ENCODE measurements around the gene BPIFB1. TPM values are rescaled to one million over a fixed set of nuclear protein-coding genes. Genes with fewer than 3 reads are reported as not detected.
A peak's percentile ranks its signal among the peaks of the same experiment; 100 is the strongest.

BPIFB1 gene
- total and polyA plus RNA-seq, 2 of the 13 experiments (the other 11 are each of a cell fraction or from before 2014, with no cell fraction given) = 0.82 to 4.4 TPM

DNA sequence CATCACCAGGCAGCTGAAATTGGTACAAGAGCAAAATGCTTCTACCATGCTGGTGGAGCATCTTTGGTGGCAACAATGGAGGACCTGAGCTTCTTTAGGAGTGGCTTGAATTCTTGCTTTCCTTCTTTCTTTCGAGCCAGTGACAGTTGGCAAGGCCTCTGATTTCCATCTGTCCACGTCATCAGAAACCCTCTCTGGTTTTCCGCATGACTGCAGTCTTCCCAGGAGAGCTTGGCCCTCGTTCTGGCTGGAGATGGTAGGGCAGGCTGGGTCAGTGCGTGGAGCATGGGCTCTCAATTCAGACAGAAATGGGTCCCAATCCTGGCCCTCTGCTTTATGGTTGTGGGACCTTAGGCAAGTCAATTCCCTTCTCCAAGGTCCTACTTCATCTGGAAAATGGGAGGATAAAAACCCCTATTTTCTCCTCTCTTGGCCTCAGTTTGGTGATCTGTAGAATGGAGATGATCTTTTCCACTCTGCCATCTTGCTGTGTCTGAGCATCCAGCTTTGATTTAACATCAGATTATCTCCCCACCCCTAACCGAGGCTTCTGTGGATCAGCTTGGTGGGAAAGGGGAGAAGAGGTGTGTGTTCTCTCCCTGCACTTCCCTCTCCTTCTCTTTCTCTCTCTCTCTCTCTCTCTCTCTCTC is 3.6 kb upstream of the BPIFB1 start (continued):
- TF ChIP-seq, protein P1, sequence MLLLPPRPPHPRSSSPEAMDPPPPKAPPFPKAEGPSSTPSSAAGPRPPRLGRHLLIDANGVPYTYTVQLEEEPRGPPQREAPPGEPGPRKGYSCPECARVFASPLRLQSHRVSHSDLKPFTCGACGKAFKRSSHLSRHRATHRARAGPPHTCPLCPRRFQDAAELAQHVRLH (CRISPR knock-in tag; IDR thresholded peaks at IDR 0.05; ENCODE audit: borderline replicate concordance, low read depth) = no peak
- TF ChIP-seq GLMP (CRISPR knock-in tag; IDR thresholded peaks at IDR 0.05; ENCODE audit: borderline replicate concordance) (0 out of 2 replicates have a peak, but pooled peaks have one; percentile 45), ZNF709 (CRISPR knock-in tag; IDR thresholded peaks at IDR 0.05) (0 out of 2 replicates have a peak, but pooled peaks have one; percentile 9), ZNF672 (CRISPR knock-in tag; IDR thresholded peaks at IDR 0.05) (no peak), PATZ1 (CRISPR knock-in tag; IDR thresholded peaks at IDR 0.05) (0 out of 2 replicates have a peak, but pooled peaks have one; percentile 0)
- TF ChIP-seq, protein P2, sequence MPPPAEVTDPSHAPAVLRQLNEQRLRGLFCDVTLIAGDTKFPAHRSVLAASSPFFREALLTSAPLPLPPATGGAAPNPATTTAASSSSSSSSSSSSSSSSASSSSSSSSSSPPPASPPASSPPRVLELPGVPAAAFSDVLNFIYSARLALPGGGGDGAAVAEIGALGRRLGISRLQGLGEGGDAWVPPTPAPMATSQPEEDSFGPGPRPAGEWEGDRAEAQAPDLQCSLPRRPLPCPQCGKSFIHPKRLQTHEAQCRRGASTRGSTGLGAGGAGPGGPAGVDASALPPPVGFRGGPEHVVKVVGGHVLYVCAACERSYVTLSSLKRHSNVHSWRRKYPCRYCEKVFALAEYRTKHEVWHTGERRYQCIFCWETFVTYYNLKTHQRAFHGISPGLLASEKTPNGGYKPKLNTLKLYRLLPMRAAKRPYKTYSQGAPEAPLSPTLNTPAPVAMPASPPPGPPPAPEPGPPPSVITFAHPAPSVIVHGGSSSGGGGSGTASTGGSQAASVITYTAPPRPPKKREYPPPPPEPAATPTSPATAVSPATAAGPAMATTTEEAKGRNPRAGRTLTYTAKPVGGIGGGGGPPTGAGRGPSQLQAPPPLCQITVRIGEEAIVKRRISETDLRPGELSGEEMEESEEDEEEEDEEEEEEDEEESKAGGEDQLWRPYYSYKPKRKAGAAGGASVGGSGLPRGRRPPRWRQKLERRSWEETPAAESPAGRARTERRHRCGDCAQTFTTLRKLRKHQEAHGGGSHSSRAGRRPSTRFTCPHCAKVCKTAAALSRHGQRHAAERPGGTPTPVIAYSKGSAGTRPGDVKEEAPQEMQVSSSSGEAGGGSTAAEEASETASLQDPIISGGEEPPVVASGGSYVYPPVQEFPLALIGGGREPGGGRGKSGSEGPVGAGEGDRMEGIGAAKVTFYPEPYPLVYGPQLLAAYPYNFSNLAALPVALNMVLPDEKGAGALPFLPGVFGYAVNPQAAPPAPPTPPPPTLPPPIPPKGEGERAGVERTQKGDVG (CRISPR knock-in tag; IDR thresholded peaks at IDR 0.05; ENCODE audit: borderline replicate concordance) = no peak

Measured in HepG2 (cell line).